Suprapubic skin (tissue), 4 donors: Measurements from ENCODE around the gene SIT1. TPM values are rescaled to one million over a fixed set of nuclear protein-coding genes. Genes with fewer than 3 reads are reported as not detected.
A peak's percentile ranks its signal among the peaks of the same experiment; 100 is the strongest.

Experiments
- DNase-seq, 2 donors: peaks; one replicate each; pipeline ENCODE4 v3.0.0-alpha.2; 2019; ENCODE audit warnings: low spot score in 2 of 2
- H3K27ac ChIP-seq: fragments of 200-600 bp; sonication (generic); one replicate; pipeline ENCODE4 v1.5.1; 2019
- H3K27me3 ChIP-seq: fragments of 200-600 bp; sonication (generic); one replicate; pipeline ENCODE4 v1.5.1; 2019
- H3K36me3 ChIP-seq: fragments of 200-600 bp; sonication (generic); one replicate; pipeline ENCODE4 v1.5.1; 2019
- H3K4me1 ChIP-seq: fragments of 200-600 bp; sonication (generic); one replicate; pipeline ENCODE4 v1.5.1; 2019
- H3K4me3 ChIP-seq: fragments of 200-600 bp; sonication (generic); one replicate; pipeline ENCODE4 v1.5.1; 2019; ENCODE audit warnings: mild to moderate bottlenecking
- H3K9me3 ChIP-seq: fragments of 200-600 bp; sonication (generic); one replicate; pipeline ENCODE4 v1.5.1; 2019
- CTCF ChIP-seq, 2 donors: fragments of 200-600 bp in 1 of 2; fragments of 450-650 bp in 1 of 2; sonication (generic) in 1 of 2; IDR thresholded peaks; one replicate each; pipeline ENCODE4 v1.5.1; 2016 to 2019; ENCODE audit warnings: antibody characterized with exemption in 2 of 2, mild to moderate bottlenecking in 1 of 2, moderate library complexity in 1 of 2
- EP300 ChIP-seq: sonication (generic); formaldehyde crosslinking; IDR thresholded peaks from one replicate; pipeline ENCODE4 v1.6.1; 2017; ENCODE audit warnings: antibody characterized with exemption
- POLR2A ChIP-seq, 2 donors: fragments of 450-650 bp; IDR thresholded peaks; one replicate each; pipeline ENCODE4 v1.6.1; 2017; ENCODE audit warnings: antibody characterized with exemption in 2 of 2, mild to moderate bottlenecking in 2 of 2, moderate library complexity in 2 of 2
- POLR2AphosphoS5 ChIP-seq, 3 donors: sonication (generic); formaldehyde crosslinking; IDR thresholded peaks; one replicate each; pipeline ENCODE4 v1.6.1; 2017; ENCODE audit warnings: antibody characterized with exemption in 3 of 3
- WGBS: methylation state at CpG from one replicate; pipeline ENCODE4 v1.1.5; 2018; 5-methylcytosine and 5-hydroxymethylcytosine counted together
- total RNA-seq, 4 donors: library from RNA; depleted of rRNA; stranded (reverse); fragments of >200 nt; gene quantifications; one replicate each; pipeline ENCODE4 v1.1.0, GENCODE V29; 2016

Gene SIT1
- total RNA-seq, 4 donors from 2014 or later, result 2.9 TPM; not detected in 3

- peak in 1 of 2 donors; percentile 25 for DNase-seq
- Histone ChIP-seq H3K9me3 (no peaks in the 10 kb centered on the region), H3K27ac (no peak overlapping the region), H3K4me3 (no peak overlapping the region), H3K4me1 (peaks cover 10% of the 10 kb centered on the region), H3K36me3 (no peaks in the 10 kb centered on the region), H3K27me3 (no peaks in the 10 kb centered on the region)
- 91% methylated on average over 2 of the region's 2 CpGs for WGBS
- TF ChIP-seq POLR2AphosphoS5 (IDR thresholded peaks at IDR 0.05), result no peak
- no peak for TF ChIP-seq POLR2A (IDR thresholded peaks at IDR 0.05)
Measured at GRCh38 chr9:35619800-35620158, 31.0 kb downstream of the SIT1 start.

GRCh38 chr9:35618854-35619799, 31.6 kb downstream of the SIT1 start:
- DNase-seq, result peak in 1 of 2 donors; percentile 60
- WGBS, result 80% methylated on average over 17 of the region's 17 CpGs
- H3K4me3 ChIP-seq, result no peak overlapping the region
- peaks cover 10% of the 10 kb centered on the region for H3K4me1 ChIP-seq
- no peaks in the 10 kb centered on the region for H3K9me3 ChIP-seq
- no peak overlapping the region for H3K27ac ChIP-seq
- no peaks in the 10 kb centered on the region for H3K36me3 ChIP-seq
- no peaks in the 10 kb centered on the region for H3K27me3 ChIP-seq
- no peak for TF ChIP-seq POLR2A (IDR thresholded peaks at IDR 0.05)
- no peak for TF ChIP-seq CTCF (IDR thresholded peaks at IDR 0.05)
- TF ChIP-seq POLR2AphosphoS5 (IDR thresholded peaks at IDR 0.05), result no peak
- no peak for TF ChIP-seq EP300

- WGBS, result 85% methylated on average over 6 of the region's 7 CpGs
Measured at GRCh38 chr9:35618325-35618727, 32.4 kb downstream of the SIT1 start, which contains the start of gene CD72. CD72 (minus strand) TSS chr9:35618413; CDS start chr9:35618303, 110 bp downstream.

GRCh38 chr9:35617548-35617947, 33.2 kb downstream of the SIT1 start:
- Histone ChIP-seq H3K36me3 (no peaks in the 10 kb centered on the region), H3K4me1 (peaks cover 10% of the 10 kb centered on the region), H3K27me3 (no peaks in the 10 kb centered on the region), H3K4me3 (peak overlapping the region; percentile 48), H3K9me3 (no peaks in the 10 kb centered on the region), H3K27ac (no peak overlapping the region)
- TF ChIP-seq POLR2AphosphoS5 (IDR thresholded peaks at IDR 0.05) (no peak), EP300 (no peak), CTCF (IDR thresholded peaks at IDR 0.05) (no peak), POLR2A (IDR thresholded peaks at IDR 0.05) (no peak)
- peak in 1 of 2 donors; percentile 49 for DNase-seq
- 66% methylated on average over 8 of the region's 8 CpGs for WGBS

More at GRCh38 chr9:35618325-35618727, 32.4 kb downstream of the SIT1 start, which contains the start of gene CD72:
- Histone ChIP-seq H3K4me1 (peaks cover 10% of the 10 kb centered on the region), H3K9me3 (no peaks in the 10 kb centered on the region), H3K27ac (no peak within 1 kb of the TSS), H3K4me3 (peak within 1 kb of the TSS; percentile 48), H3K36me3 (no peaks in the 10 kb centered on the region), H3K27me3 (no peaks in the 10 kb centered on the region)
- no peak for TF ChIP-seq POLR2AphosphoS5 (IDR thresholded peaks at IDR 0.05)
- TF ChIP-seq EP300, result no peak
- TF ChIP-seq POLR2A (IDR thresholded peaks at IDR 0.05), result no peak
- no peak for TF ChIP-seq CTCF (IDR thresholded peaks at IDR 0.05)
- DNase-seq, result peak in 1 of 2 donors; percentile 61

GRCh38 chr9:35616681-35617459, 33.9 kb downstream of the SIT1 start:
- no peak for TF ChIP-seq POLR2AphosphoS5 (IDR thresholded peaks at IDR 0.05)
- TF ChIP-seq EP300, result no peak
- TF ChIP-seq POLR2A (IDR thresholded peaks at IDR 0.05), result no peak
- no peak for TF ChIP-seq CTCF (IDR thresholded peaks at IDR 0.05)
- Histone ChIP-seq H3K27me3 (no peaks in the 10 kb centered on the region), H3K4me3 (peak overlapping the region; percentile 48), H3K27ac (no peak overlapping the region), H3K36me3 (no peaks in the 10 kb centered on the region), H3K9me3 (no peaks in the 10 kb centered on the region), H3K4me1 (peaks cover 10% of the 10 kb centered on the region)
- 12% methylated on average over 42 of the region's 51 CpGs for WGBS
- peak; percentile 86 to 88 for DNase-seq
